ENCODE measurements around the gene TMEM121. TPM values are rescaled to one million over a fixed set of nuclear protein-coding genes. Genes with fewer than 3 reads are reported as not detected.
"Not testable (repeated sequence)": the region's sequence is repeated elsewhere in the genome, so short reads cannot be mapped to it uniquely, and the experiment has no call there.

The TMEM121 gene
- total RNA-seq, 2 experiments from 2014 or later = 0.21 to 0.25 TPM

- intact Hi-C loops (cut with micrococcal nuclease; ENCODE audit: unreplicated experiment); CTCF ChIA-PET (ENCODE audit: unreplicated experiment); H2AFZ ChIP-seq (ENCODE audit: low read length); H3K36me3 ChIP-seq (ENCODE audit: insufficient read depth, low read length); POLR2A ChIA-PET; H4K20me1 ChIP-seq (ENCODE audit: insufficient read depth, low read length); H3K9me3 ChIP-seq (ENCODE audit: low read length); H3K4me3 ChIP-seq (ENCODE audit: low read depth, low read length, poor library complexity, severe bottlenecking); H3K9me2 ChIP-seq (ENCODE audit: insufficient read depth, low read length): not testable (repeated sequence)
- Histone ChIP-seq H3K79me2 (ENCODE audit: insufficient read depth, low read depth, low read length) (peaks cover 22% of the 10 kb centered on the region; the same call in 1 of the 2 replicates), H3K4me2 (ENCODE audit: low read length) (peak overlapping the region; percentile 34), H3K4me1 (ENCODE audit: insufficient read depth, low read length, poor library complexity, severe bottlenecking) (peaks cover 81% of the 10 kb centered on the region), H3K27ac (ENCODE audit: low read depth, low read length, poor library complexity, severe bottlenecking) (peak overlapping the region; percentile 85)
- DNase-seq (ENCODE audit: low spot score) = peak; percentile 33
- TSS peak; percentile 90 for BruUV-seq (replicated peaks)
These were observed 39.0 kb downstream of the TMEM121 start for GRCh38 chr14:105565185-105565919.

GRCh38 chr14:105566248-105567163, 40.1 kb downstream of the TMEM121 start:
- H3K4me3 ChIP-seq (ENCODE audit: low read depth, low read length, poor library complexity, severe bottlenecking); POLR2A ChIA-PET; CTCF ChIA-PET (ENCODE audit: unreplicated experiment); H3K36me3 ChIP-seq (ENCODE audit: insufficient read depth, low read length); BruUV-seq (replicated peaks); H3K9me2 ChIP-seq (ENCODE audit: insufficient read depth, low read length); intact Hi-C loops (cut with micrococcal nuclease; ENCODE audit: unreplicated experiment); H4K20me1 ChIP-seq (ENCODE audit: insufficient read depth, low read length); H2AFZ ChIP-seq (ENCODE audit: low read length); H3K9me3 ChIP-seq (ENCODE audit: low read length): not testable (repeated sequence)
- peaks cover 88% of the 10 kb centered on the region for H3K4me1 ChIP-seq (ENCODE audit: insufficient read depth, low read length, poor library complexity, severe bottlenecking)
- peak overlapping the region; percentile 30; the same call in 1 of the 2 replicates for H3K4me2 ChIP-seq (ENCODE audit: low read length)
- H3K27ac ChIP-seq (ENCODE audit: low read depth, low read length, poor library complexity, severe bottlenecking) = peak overlapping the region; percentile 88
- peak; percentile 23 for DNase-seq (ENCODE audit: low spot score)
- H3K79me2 ChIP-seq (ENCODE audit: insufficient read depth, low read depth, low read length) = peaks cover 26% of the 10 kb centered on the region; the same call in 1 of the 2 replicates

GRCh38 chr14:105567164-105568103, 41.1 kb downstream of the TMEM121 start:
- POLR2A ChIA-PET; H3K4me3 ChIP-seq (ENCODE audit: low read depth, low read length, poor library complexity, severe bottlenecking); H3K36me3 ChIP-seq (ENCODE audit: insufficient read depth, low read length); BruUV-seq (replicated peaks); H4K20me1 ChIP-seq (ENCODE audit: insufficient read depth, low read length); H3K9me2 ChIP-seq (ENCODE audit: insufficient read depth, low read length); CTCF ChIA-PET (ENCODE audit: unreplicated experiment); H2AFZ ChIP-seq (ENCODE audit: low read length); H3K9me3 ChIP-seq (ENCODE audit: low read length): not testable (repeated sequence)
- intact Hi-C loops (cut with micrococcal nuclease; ENCODE audit: unreplicated experiment) = loop anchor here (2.0 kb wide), 1 partner anchor 121 kb away; no protein-coding TSS in a partner anchor
- peak overlapping the region; percentile 30; the same call in 1 of the 2 replicates for H3K4me2 ChIP-seq (ENCODE audit: low read length)
- peaks cover 26% of the 10 kb centered on the region; the same call in 1 of the 2 replicates for H3K79me2 ChIP-seq (ENCODE audit: insufficient read depth, low read depth, low read length)
- peak; percentile 51 for DNase-seq (ENCODE audit: low spot score)
- H3K4me1 ChIP-seq (ENCODE audit: insufficient read depth, low read length, poor library complexity, severe bottlenecking) = peaks cover 93% of the 10 kb centered on the region
- H3K27ac ChIP-seq (ENCODE audit: low read depth, low read length, poor library complexity, severe bottlenecking) = peak overlapping the region; percentile 88

GRCh38 chr14:105568140-105568843, 41.9 kb downstream of the TMEM121 start:
- intact Hi-C loops (cut with micrococcal nuclease; ENCODE audit: unreplicated experiment) = loop anchor here (2.0 kb wide), 1 partner anchor 121 kb away; no protein-coding TSS in a partner anchor
- POLR2A ChIA-PET; H3K9me2 ChIP-seq (ENCODE audit: insufficient read depth, low read length); H3K4me3 ChIP-seq (ENCODE audit: low read depth, low read length, poor library complexity, severe bottlenecking); BruUV-seq (replicated peaks); CTCF ChIA-PET (ENCODE audit: unreplicated experiment); H3K36me3 ChIP-seq (ENCODE audit: insufficient read depth, low read length); H4K20me1 ChIP-seq (ENCODE audit: insufficient read depth, low read length); H3K9me3 ChIP-seq (ENCODE audit: low read length); H2AFZ ChIP-seq (ENCODE audit: low read length): not testable (repeated sequence)
- Histone ChIP-seq H3K4me2 (ENCODE audit: low read length) (0 out of 2 replicates have a peak overlapping the region, but pooled peaks have one; percentile 39), H3K27ac (ENCODE audit: low read depth, low read length, poor library complexity, severe bottlenecking) (peak overlapping the region; percentile 88), H3K4me1 (ENCODE audit: insufficient read depth, low read length, poor library complexity, severe bottlenecking) (peaks cover 91% of the 10 kb centered on the region), H3K79me2 (ENCODE audit: insufficient read depth, low read depth, low read length) (peaks cover 26% of the 10 kb centered on the region; the same call in 1 of the 2 replicates)
- peak; percentile 33 for DNase-seq (ENCODE audit: low spot score)
